BLaER1 treated with 17β-estradiol and CSF1 and Interleukin-3, amounts not matched to agents 10 nM and 100 nM (cell line): ENCODE data around the gene ARMC9.

Experiments
- H3K27ac ChIP-seq, 11 experiments: shearing (Covaris generic); formaldehyde crosslinking; 2 replicates each; pipeline ENCODE4 v1.8.1; 2022
- H3K27me3 ChIP-seq, 11 experiments: shearing (Covaris generic); formaldehyde crosslinking; 2 replicates each; pipeline ENCODE4 v1.8.1; 2022
- H3K36me3 ChIP-seq, 11 experiments: shearing (Covaris generic); formaldehyde crosslinking; 2 replicates each; pipeline ENCODE4 v1.8.1; 2022
- H3K4me1 ChIP-seq, 10 experiments: shearing (Covaris generic); formaldehyde crosslinking; 2 replicates each; pipeline ENCODE4 v1.8.1; 2022
- H3K4me2 ChIP-seq, 11 experiments: shearing (Covaris generic); formaldehyde crosslinking; 2 replicates each; pipeline ENCODE4 v1.8.1; 2022
- H3K4me3 ChIP-seq, 10 experiments: shearing (Covaris generic); formaldehyde crosslinking; 2 replicates each; pipeline ENCODE4 v1.8.1; 2022
- H3K9ac ChIP-seq, 11 experiments: shearing (Covaris generic); formaldehyde crosslinking; 2 replicates each; pipeline ENCODE4 v1.8.1; 2022
- H3K9me3 ChIP-seq, 11 experiments: shearing (Covaris generic); formaldehyde crosslinking; replicated peaks in 1 of 11; 2 replicates each; pipeline ENCODE4 v1.8.1; 2022
- H4K20me1 ChIP-seq, 11 experiments: shearing (Covaris generic); formaldehyde crosslinking; 2 replicates each; pipeline ENCODE4 v1.8.1; 2022
- Cebpa-rat ChIP-seq, 11 experiments: shearing (Covaris generic); IDR thresholded peaks; 2 replicates each; pipeline ENCODE4 v1.8.1; 2022

Gene ARMC9

GRCh38 chr2:231394211-231395141 is 196.0 kb downstream of the ARMC9 start:
- no peak for TF ChIP-seq Cebpa-rat (IDR thresholded peaks at IDR 0.05)
- no peaks in the 10 kb centered on the region for H3K9me3 ChIP-seq
- peak overlapping the region in 4 of 11 experiments; percentile 55 to 80 (median 66); a peak in 6 of 22 replicates for H3K9ac ChIP-seq
- H3K4me3 ChIP-seq: peak overlapping the region in 9 of 10 experiments; percentile 50 to 69 (median 56); a peak in 12 of 20 replicates
- H3K27ac ChIP-seq: peak overlapping the region in 3 of 11 experiments; percentile 4 to 55 (median 47); a peak in 4 of 22 replicates
- peaks cover 0 to 10% (median 0%) of the 10 kb centered on the region in 11 experiments; a peak in 4 of 22 replicates for H4K20me1 ChIP-seq
- H3K4me1 ChIP-seq: peaks cover 60 to 76% (median 66%) of the 10 kb centered on the region in 10 experiments
- peaks cover 44 to 53% (median 47%) of the 10 kb centered on the region in 11 experiments for H3K27me3 ChIP-seq
- peak overlapping the region; percentile 78 to 96 (median 89) for H3K4me2 ChIP-seq
- no peaks in the 10 kb centered on the region for H3K36me3 ChIP-seq

GRCh38 chr2:231395188-231396057 is 197.0 kb downstream of the ARMC9 start, which contains the start of gene B3GNT7:
TSS of gene B3GNT7 (plus strand) at chr2:231395710. CDS start at chr2:231395804, 94 bp downstream.
- Histone ChIP-seq H3K4me3 (peak within 1 kb of the TSS; percentile 48 to 69 (median 56)), H3K9me3 (no peaks in the 10 kb centered on the region), H3K4me2 (peak within 1 kb of the TSS; percentile 78 to 96 (median 89)), H3K27me3 (peaks cover 44 to 53% (median 47%) of the 10 kb centered on the region in 11 experiments), H3K9ac (peak within 1 kb of the TSS in 9 of 11 experiments; percentile 16 to 80 (median 41); a peak in 14 of 22 replicates), H3K4me1 (peaks cover 60 to 76% (median 66%) of the 10 kb centered on the region in 10 experiments), H4K20me1 (peaks cover 0 to 10% (median 0%) of the 10 kb centered on the region in 11 experiments; a peak in 4 of 22 replicates), H3K27ac (peak within 1 kb of the TSS in 2 of 11 experiments; percentile 47 to 48; a peak in 2 of 22 replicates), H3K36me3 (no peaks in the 10 kb centered on the region)
- TF ChIP-seq Cebpa-rat (IDR thresholded peaks at IDR 0.05): no peak

GRCh38 chr2:231396058-231396821 is 197.8 kb downstream of the ARMC9 start:
- H3K9ac ChIP-seq: peak overlapping the region in 7 of 11 experiments; percentile 23 to 80 (median 50); a peak in 9 of 22 replicates
- TF ChIP-seq Cebpa-rat (IDR thresholded peaks at IDR 0.05): no peak
- peaks cover 55 to 70% (median 60%) of the 10 kb centered on the region in 10 experiments for H3K4me1 ChIP-seq
- H3K27me3 ChIP-seq: peaks cover 44 to 53% (median 47%) of the 10 kb centered on the region in 11 experiments
- H3K36me3 ChIP-seq: no peaks in the 10 kb centered on the region
- H3K27ac ChIP-seq: peak overlapping the region in 2 of 11 experiments; percentile 13 to 48; a peak in 2 of 22 replicates
- H3K4me3 ChIP-seq: peak overlapping the region; percentile 48 to 69 (median 56)
- H4K20me1 ChIP-seq: peaks cover 0 to 10% (median 0%) of the 10 kb centered on the region in 11 experiments; a peak in 4 of 22 replicates
- H3K9me3 ChIP-seq: no peaks in the 10 kb centered on the region
- H3K4me2 ChIP-seq: peak overlapping the region; percentile 78 to 96 (median 89)

- Histone ChIP-seq H3K36me3 (no peaks in the 10 kb centered on the region), H3K4me3 (no peak overlapping the region), H3K27ac (no peak overlapping the region), H3K27me3 (peaks cover 44 to 53% (median 47%) of the 10 kb centered on the region in 11 experiments), H3K9ac (no peak overlapping the region), H3K4me2 (no peak overlapping the region), H3K4me1 (peaks cover 45 to 60% (median 50%) of the 10 kb centered on the region in 10 experiments), H4K20me1 (peaks cover 0 to 10% (median 0%) of the 10 kb centered on the region in 11 experiments; a peak in 4 of 22 replicates), H3K9me3 (no peaks in the 10 kb centered on the region)
- TF ChIP-seq Cebpa-rat (IDR thresholded peaks at IDR 0.05): no peak
These were observed 198.8 kb downstream of the ARMC9 start for GRCh38 chr2:231397011-231397927.

GRCh38 chr2:231397928-231398294 is 199.5 kb downstream of the ARMC9 start:
- Histone ChIP-seq H3K4me3 (no peak overlapping the region), H4K20me1 (peaks cover 0 to 10% (median 0%) of the 10 kb centered on the region in 11 experiments; a peak in 4 of 22 replicates), H3K9me3 (no peaks in the 10 kb centered on the region), H3K36me3 (no peaks in the 10 kb centered on the region), H3K27ac (no peak overlapping the region), H3K27me3 (peaks cover 44 to 53% (median 47%) of the 10 kb centered on the region in 11 experiments), H3K4me1 (peaks cover 39 to 53% (median 44%) of the 10 kb centered on the region in 10 experiments), H3K4me2 (no peak overlapping the region), H3K9ac (no peak overlapping the region)
- TF ChIP-seq Cebpa-rat (IDR thresholded peaks at IDR 0.05): no peak

GRCh38 chr2:231398585-231398984 is 200.2 kb downstream of the ARMC9 start:
- no peak for TF ChIP-seq Cebpa-rat (IDR thresholded peaks at IDR 0.05)
- no peaks in the 10 kb centered on the region for H3K9me3 ChIP-seq
- peak overlapping the region in 1 of 11 experiments; percentile 65; a peak in 2 of 22 replicates for H3K4me2 ChIP-seq
- no peak overlapping the region for H3K27ac ChIP-seq
- peaks cover 41 to 52% (median 46%) of the 10 kb centered on the region in 11 experiments for H3K27me3 ChIP-seq
- peaks cover 0 to 10% (median 0%) of the 10 kb centered on the region in 11 experiments; a peak in 4 of 22 replicates for H4K20me1 ChIP-seq
- H3K9ac ChIP-seq: no peak overlapping the region; a peak in 1 of 22 replicates
- no peaks in the 10 kb centered on the region for H3K36me3 ChIP-seq
- peaks cover 33 to 48% (median 39%) of the 10 kb centered on the region in 10 experiments for H3K4me1 ChIP-seq
- no peak overlapping the region for H3K4me3 ChIP-seq
